Measurements from ENCODE around the gene CEP20. TPM values are rescaled to one million over a fixed set of nuclear protein-coding genes. Genes with fewer than 3 reads are reported as not detected.
"Not testable (repeated sequence)": the region's sequence is repeated elsewhere in the genome, so short reads cannot be mapped to it uniquely, and the experiment has no call there.

Gene CEP20
- total RNA-seq, 4 donors from 2014 or later = 39.7 to 43.3 (median 40.7) TPM

- intact Hi-C loops (cut with DNase I; ENCODE audit: low total_unique reads) = no loop called here
- WGBS, 2 donors = 85 to 86% methylated on average over 9 of the region's 9 CpGs
- no peak for TF ChIP-seq CTCF (IDR thresholded peaks at IDR 0.05)
- DNase-seq (ENCODE audit: low spot score in 2 of 2) = no peak
- H3K4me3 ChIP-seq (ENCODE audit: low read depth, poor library complexity, severe bottlenecking) = no peak overlapping the region
These were observed 37.2 kb upstream of the CEP20 start for GRCh38 chr16:15925631-15926030.

GRCh38 chr16:15924996-15925395 is 36.6 kb upstream of the CEP20 start:
- 92 to 94% methylated on average over 13 of the region's 13 CpGs for WGBS, 2 donors
- intact Hi-C loops (cut with DNase I; ENCODE audit: low total_unique reads) = no loop called here
- TF ChIP-seq POLR2A (IDR thresholded peaks at IDR 0.05) = no peak
- TF ChIP-seq CTCF (IDR thresholded peaks at IDR 0.05) = no peak
- no peak for DNase-seq (ENCODE audit: low spot score in 2 of 2)
- no peak overlapping the region for H3K4me3 ChIP-seq (ENCODE audit: low read depth, poor library complexity, severe bottlenecking)

- H3K4me3 ChIP-seq (ENCODE audit: low read depth, poor library complexity, severe bottlenecking) = no peak overlapping the region
- intact Hi-C loops (cut with DNase I; ENCODE audit: low total_unique reads) = no loop called here
- DNase-seq (ENCODE audit: low spot score in 2 of 2) = no peak
- TF ChIP-seq POLR2A (IDR thresholded peaks at IDR 0.05) (no peak), CTCF (IDR thresholded peaks at IDR 0.05) (no peak)
- WGBS, 2 donors = 94 to 96% methylated on average over 6 of the region's 6 CpGs
These were observed 30.9 kb upstream of the CEP20 start for GRCh38 chr16:15919331-15919730.

GRCh38 chr16:15918314-15918713 is 29.9 kb upstream of the CEP20 start:
- H3K4me3 ChIP-seq (ENCODE audit: low read depth, poor library complexity, severe bottlenecking); intact Hi-C loops (cut with DNase I; ENCODE audit: low total_unique reads); DNase-seq (ENCODE audit: low spot score in 2 of 2): not testable (repeated sequence)
- WGBS, 2 donors = 76 to 87% methylated on average over 3 of the region's 3 CpGs

- TF ChIP-seq CTCF (IDR thresholded peaks at IDR 0.05) = no peak
- no peak for TF ChIP-seq POLR2A (IDR thresholded peaks at IDR 0.05)
- intact Hi-C loops (cut with DNase I; ENCODE audit: low total_unique reads) = no loop called here
- no peak overlapping the region for H3K4me3 ChIP-seq (ENCODE audit: low read depth, poor library complexity, severe bottlenecking)
- DNase-seq (ENCODE audit: low spot score in 2 of 2) = no peak
- 85 to 89% methylated on average over 8 of the region's 8 CpGs for WGBS, 2 donors
These were observed 27.9 kb upstream of the CEP20 start for GRCh38 chr16:15916323-15916722.

GRCh38 chr16:15915555-15916081 is 27.2 kb upstream of the CEP20 start:
- no peak overlapping the region for H3K4me3 ChIP-seq (ENCODE audit: low read depth, poor library complexity, severe bottlenecking)
- DNase-seq (ENCODE audit: low spot score in 2 of 2) = no peak
- TF ChIP-seq POLR2A (IDR thresholded peaks at IDR 0.05) (no peak), CTCF (IDR thresholded peaks at IDR 0.05) (no peak)
- intact Hi-C loops (cut with DNase I; ENCODE audit: low total_unique reads) = no loop called here
- 83 to 90% methylated on average over 5 of the region's 5 CpGs for WGBS, 2 donors

All from lower leg skin (tissue), 4 donors.